ENCODE data around the gene MTREX. TPM values are rescaled to one million over a fixed set of nuclear protein-coding genes. Genes with fewer than 3 reads are reported as not detected.

MTREX gene
- polyA plus RNA-seq, 1 donor (not counting 4 experiments of a cell fraction or from before 2014, with no cell fraction given) = 71.4 TPM

- Histone ChIP-seq H3K79me2 (ENCODE audit: control insufficient read depth, insufficient read depth, low read length) (no peaks in the 10 kb centered on the region), H3K9me1 (ENCODE audit: control insufficient read depth, extremely low read depth, insufficient read depth, low read length) (no peaks in the 10 kb centered on the region), H3K4me2 (ENCODE audit: control insufficient read depth, extremely low read depth, insufficient read depth, low read depth, low read length) (no peak overlapping the region), H2AFZ (ENCODE audit: control insufficient read depth, low read length) (no peak overlapping the region), H4K20me1 (ENCODE audit: control insufficient read depth, extremely low read depth, insufficient read depth, low read length) (no peaks in the 10 kb centered on the region), H3K36me3 (ENCODE audit: control insufficient read depth in 2 of 2, extremely low read depth in 1 of 2, insufficient read depth in 2 of 2, low read length in 2 of 2) (peaks cover 12 to 23% of the 10 kb centered on the region in 2 experiments), H3K27ac (ENCODE audit: control insufficient read depth, insufficient read depth, low read length) (no peak overlapping the region), H3K4me1 (ENCODE audit: control insufficient read depth, extremely low read depth, insufficient read depth, low read length) (no peaks in the 10 kb centered on the region), H3K4me3 (ENCODE audit: control insufficient read depth in 2 of 3, extremely low read depth in 1 of 3, insufficient read depth in 2 of 3, low read depth in 1 of 3, low read length in 3 of 3) (no peak overlapping the region), H3K27me3 (ENCODE audit: control insufficient read depth, extremely low read depth, insufficient read depth, low read length) (no peaks in the 10 kb centered on the region), H3K9ac (ENCODE audit: control insufficient read depth, extremely low read depth, insufficient read depth, low read length) (no peak overlapping the region), H3K9me3 (ENCODE audit: control insufficient read depth, low read depth, low read length) (no peaks in the 10 kb centered on the region)
- dilution Hi-C loops (cut with MboI; ENCODE audit: extremely low pct_ligation_motif_present, low sequenced_read_pairs) = no loop called here
- FAIRE-seq (no peak), DNase-seq (ENCODE audit: low read depth, low spot score) (no peak)
- no peak for TF ChIP-seq EZH2 (IDR thresholded peaks at IDR 0.05; ENCODE audit: low read length)
- TF ChIP-seq CTCF (optimal IDR thresholded peaks at IDR 0.05 in 1 of 3, IDR thresholded peaks at IDR 0.05 in 1 of 3, conservative IDR thresholded peaks at IDR 0.05 in 1 of 3; ENCODE audit: extremely low read depth in 1 of 3, insufficient read depth in 2 of 3, low read length in 3 of 3) = no peak
These were observed 31.0 kb upstream of the MTREX start for GRCh38 chr5:55276771-55277170.

GRCh38 chr5:55278778-55279177, 29.0 kb upstream of the MTREX start:
- Histone ChIP-seq H3K4me3 (ENCODE audit: control insufficient read depth in 2 of 3, extremely low read depth in 1 of 3, insufficient read depth in 2 of 3, low read depth in 1 of 3, low read length in 3 of 3) (no peak overlapping the region), H4K20me1 (ENCODE audit: control insufficient read depth, extremely low read depth, insufficient read depth, low read length) (no peaks in the 10 kb centered on the region), H3K27ac (ENCODE audit: control insufficient read depth, insufficient read depth, low read length) (no peak overlapping the region), H3K27me3 (ENCODE audit: control insufficient read depth, extremely low read depth, insufficient read depth, low read length) (no peaks in the 10 kb centered on the region), H3K36me3 (ENCODE audit: control insufficient read depth in 2 of 2, extremely low read depth in 1 of 2, insufficient read depth in 2 of 2, low read length in 2 of 2) (peaks cover 10 to 19% of the 10 kb centered on the region in 2 experiments), H2AFZ (ENCODE audit: control insufficient read depth, low read length) (no peak overlapping the region), H3K4me1 (ENCODE audit: control insufficient read depth, extremely low read depth, insufficient read depth, low read length) (no peaks in the 10 kb centered on the region), H3K9me1 (ENCODE audit: control insufficient read depth, extremely low read depth, insufficient read depth, low read length) (no peaks in the 10 kb centered on the region), H3K9me3 (ENCODE audit: control insufficient read depth, low read depth, low read length) (no peaks in the 10 kb centered on the region), H3K9ac (ENCODE audit: control insufficient read depth, extremely low read depth, insufficient read depth, low read length) (no peak overlapping the region), H3K4me2 (ENCODE audit: control insufficient read depth, extremely low read depth, insufficient read depth, low read depth, low read length) (no peak overlapping the region), H3K79me2 (ENCODE audit: control insufficient read depth, insufficient read depth, low read length) (no peaks in the 10 kb centered on the region)
- TF ChIP-seq EZH2 (IDR thresholded peaks at IDR 0.05; ENCODE audit: low read length) = no peak
- no peak for TF ChIP-seq CTCF (optimal IDR thresholded peaks at IDR 0.05 in 1 of 3, IDR thresholded peaks at IDR 0.05 in 1 of 3, conservative IDR thresholded peaks at IDR 0.05 in 1 of 3; ENCODE audit: extremely low read depth in 1 of 3, insufficient read depth in 2 of 3, low read length in 3 of 3)
- no peak for FAIRE-seq
- no peak for DNase-seq (ENCODE audit: low read depth, low spot score)
- dilution Hi-C loops (cut with MboI; ENCODE audit: extremely low pct_ligation_motif_present, low sequenced_read_pairs) = no loop called here

Data from keratinocyte (primary cell).